Stimulated activated CD4-positive, alpha-beta T cell treated with anti-CD3 and anti-CD28 coated beads, TNF-alpha, amount 100 ng/mL, for 4 hours (primary cell): ENCODE results near the gene PDE5A.
"Not testable (repeated sequence)": the region's sequence is repeated elsewhere in the genome, so short reads cannot be mapped to it uniquely, and the experiment has no call there.

Experiments
- DNase-seq, 3 experiments: peaks; one replicate each; pipeline ENCODE4 v3.0.0-alpha.2; 2020; ENCODE audit warnings: low read depth in 3 of 3

Gene PDE5A

DNA sequence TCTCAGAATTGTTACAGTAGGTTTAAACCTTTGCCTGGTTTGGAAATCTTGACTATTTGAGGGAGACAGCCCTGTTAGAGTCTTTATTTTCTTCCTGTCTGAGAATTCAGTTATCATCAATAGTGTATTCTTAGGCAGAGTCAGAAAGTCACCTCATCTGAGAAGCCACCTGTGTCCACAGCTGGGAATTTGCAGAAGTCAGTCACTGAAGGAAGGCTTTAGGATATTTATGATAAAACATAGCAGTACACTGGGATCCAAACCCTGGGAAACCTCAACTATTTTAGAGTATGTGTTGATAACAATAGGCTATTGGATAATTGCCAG, 157.9 kb downstream of the PDE5A start:
- DNase-seq, result not testable (repeated sequence)

DNA sequence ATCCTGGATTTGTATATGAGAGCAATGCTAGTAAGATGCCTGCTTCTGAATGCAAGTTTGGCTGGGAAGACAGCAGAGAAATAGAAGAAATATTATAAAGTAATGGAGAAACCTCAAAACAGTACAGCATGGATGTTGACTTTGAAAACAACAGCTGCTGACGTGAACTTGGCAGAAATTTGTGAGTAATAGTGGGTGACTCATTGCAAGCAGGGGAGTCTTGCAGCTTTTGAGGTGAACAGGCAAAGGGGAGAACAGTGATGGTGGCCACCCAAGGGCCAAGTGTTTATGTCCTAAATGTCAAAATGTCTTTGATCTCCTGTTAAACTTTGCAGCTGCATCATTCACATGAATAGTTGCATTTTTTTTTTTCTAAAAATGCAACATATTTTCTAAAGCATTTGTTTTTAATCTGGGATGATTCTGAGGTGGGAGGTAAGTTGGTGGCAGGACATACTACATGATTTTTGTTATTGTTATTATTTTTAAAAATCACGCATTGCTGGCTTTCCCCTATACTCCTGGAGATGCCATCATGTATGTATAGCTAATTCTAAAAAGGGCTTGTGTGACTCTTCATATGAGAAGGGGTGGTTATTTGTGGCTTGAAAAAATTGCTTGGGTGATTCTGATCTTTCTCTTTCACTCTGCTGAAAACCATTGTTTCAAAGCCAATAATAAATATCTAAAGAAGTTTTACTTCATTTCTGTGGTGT, 158.4 kb downstream of the PDE5A start:
- DNase-seq, result not testable (repeated sequence)

- DNase-seq, result not testable (repeated sequence)
These were observed 159.6 kb downstream of the PDE5A start for GRCh38 chr4:119469039-119469438.

GRCh38 chr4:119462733-119463132, 165.9 kb downstream of the PDE5A start:
- DNase-seq, result peak in 1 of 3 experiments; percentile 12

DNA sequence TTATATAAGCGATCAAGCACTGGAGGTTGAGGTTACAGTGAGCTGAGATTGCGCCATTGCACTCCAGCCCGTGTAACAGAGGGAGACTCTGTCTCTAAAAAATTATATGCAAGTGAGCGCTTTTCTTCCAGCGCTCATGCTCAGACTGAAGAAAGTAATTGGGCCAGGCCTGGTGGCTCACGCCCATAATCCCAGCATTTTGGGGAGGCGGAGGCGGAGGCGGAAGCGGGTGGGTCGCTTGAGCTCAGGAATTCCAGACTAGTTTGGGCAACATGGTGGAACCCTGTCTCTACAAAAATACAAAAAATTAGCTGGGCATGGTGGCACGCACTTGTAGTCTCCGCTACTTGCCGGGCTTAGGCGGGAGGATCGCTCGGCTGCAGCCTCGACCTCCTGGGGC, 172.9 kb downstream of the PDE5A start:
- not testable (repeated sequence) for DNase-seq

DNA sequence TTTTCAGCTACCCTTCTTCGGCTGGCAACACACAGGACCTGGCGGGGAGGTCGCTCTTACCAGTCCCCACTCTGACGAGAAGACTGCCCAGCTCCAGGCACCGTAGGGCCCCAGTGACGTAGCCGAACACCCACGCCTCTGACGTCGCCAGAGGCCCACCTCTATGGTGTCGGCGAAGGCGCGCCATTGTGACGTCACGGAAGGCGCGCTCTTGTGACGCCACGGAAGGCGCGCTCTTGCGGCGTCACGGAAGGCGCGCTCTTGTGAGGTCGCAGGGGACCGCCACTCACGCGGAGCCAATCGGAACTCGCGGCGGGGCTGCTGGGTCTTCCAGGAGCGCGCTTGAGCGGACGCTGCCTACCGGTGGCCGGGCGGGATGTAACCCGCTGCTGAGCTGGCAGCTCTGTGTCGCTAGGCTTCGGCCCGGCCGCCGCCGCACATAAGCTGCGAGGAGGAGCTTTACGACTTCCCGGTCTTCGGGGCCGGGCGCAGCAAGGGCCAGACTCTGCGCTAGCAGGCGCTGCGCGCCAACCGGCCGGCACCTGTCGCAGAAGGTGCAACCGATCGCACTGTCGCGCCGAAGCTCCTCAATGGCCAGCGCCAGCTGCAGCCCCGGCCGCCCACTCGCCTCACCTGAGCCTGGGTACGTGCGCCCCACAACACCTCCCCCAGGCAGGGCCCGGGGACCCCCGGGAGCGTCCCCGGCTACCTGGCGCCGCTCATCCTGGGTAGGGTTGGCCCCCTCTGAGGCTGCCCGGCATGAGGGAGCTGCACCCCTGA, 173.9 kb downstream of the PDE5A start:
- DNase-seq, result peak; percentile 89 to 95 (median 94)

- not testable (repeated sequence) for DNase-seq
These were observed 174.5 kb downstream of the PDE5A start for GRCh38 chr4:119454151-119454490.

GRCh38 chr4:119453286-119453685, 175.3 kb downstream of the PDE5A start:
- not testable (repeated sequence) for DNase-seq

DNA sequence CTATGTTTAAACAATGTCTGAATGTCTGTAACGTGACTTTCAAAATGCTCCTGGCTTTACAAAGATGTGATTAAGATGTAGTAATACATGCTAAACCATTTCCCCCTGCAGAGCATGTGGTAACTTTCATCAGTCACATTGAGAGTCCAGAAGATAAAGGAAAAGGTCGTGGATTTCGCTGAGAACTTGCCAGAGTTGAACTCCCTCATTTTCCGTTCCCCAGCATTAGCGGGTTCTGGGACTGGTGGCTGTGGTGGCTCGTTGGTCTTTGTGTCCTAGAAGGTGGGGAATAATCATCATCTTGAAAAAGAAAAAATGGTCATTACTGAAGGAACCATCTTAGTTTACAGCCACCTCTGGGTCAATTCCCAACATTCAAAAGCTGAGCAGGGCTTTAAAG, 178.8 kb downstream of the PDE5A start:
- not testable (repeated sequence) for DNase-seq
